H9 (cell line): ENCODE measurements around the gene LEPROT. TPM values are rescaled to one million over a fixed set of nuclear protein-coding genes. Genes with fewer than 3 reads are reported as not detected.
"Not testable (repeated sequence)": the region's sequence is repeated elsewhere in the genome, so short reads cannot be mapped to it uniquely, and the experiment has no call there.

Experiments
- DNase-seq: peaks from one replicate; pipeline ENCODE4 v3.0.0-alpha.2; 2017
- H2AFZ ChIP-seq: one replicate; pipeline ENCODE4 v1.6.1; 2013; ENCODE audit warnings: mild to moderate bottlenecking, low read length, control low read depth, moderate library complexity
- H2AK5ac ChIP-seq: 2 replicates; pipeline ENCODE4 v1.6.1; 2013; ENCODE audit warnings: low read length, control low read depth, mixed read lengths; ENCODE audit not compliant: insufficient read length
- H2BK120ac ChIP-seq: one replicate; pipeline ENCODE4 v1.6.1; 2013; ENCODE audit warnings: low read depth, mild to moderate bottlenecking, low read length, control low read depth, inconsistent platforms; ENCODE audit not compliant: poor library complexity, severe bottlenecking
- H2BK12ac ChIP-seq: 2 replicates; pipeline ENCODE4 v1.6.1; 2013; ENCODE audit warnings: low read length, control low read depth, mixed read lengths, low read depth; ENCODE audit not compliant: insufficient read length
- H2BK15ac ChIP-seq: 2 replicates; pipeline ENCODE4 v1.6.1; 2013; ENCODE audit warnings: low read depth, low read length, control low read depth
- H2BK20ac ChIP-seq: one replicate; pipeline ENCODE4 v1.6.1; 2013; ENCODE audit warnings: low read depth, mild to moderate bottlenecking, low read length, control low read depth, inconsistent platforms; ENCODE audit not compliant: poor library complexity, severe bottlenecking
- H2BK5ac ChIP-seq: 2 replicates; pipeline ENCODE4 v1.6.1; 2013; ENCODE audit warnings: low read length, control low read depth, mixed read lengths; ENCODE audit not compliant: insufficient read length
- H3K14ac ChIP-seq: 2 replicates; pipeline ENCODE4 v1.6.1; 2013; ENCODE audit warnings: low read length, control low read depth; ENCODE audit not compliant: insufficient read depth
- H3K18ac ChIP-seq: 2 replicates; pipeline ENCODE4 v1.6.1; 2013; ENCODE audit warnings: low read depth, mild to moderate bottlenecking, mixed read lengths, low read length, control low read depth; ENCODE audit not compliant: insufficient read length
- H3K23ac ChIP-seq: 2 replicates; pipeline ENCODE4 v1.6.1; 2013; ENCODE audit warnings: low read length, control low read depth, mixed read lengths, low read depth; ENCODE audit not compliant: insufficient read length
- H3K23me2 ChIP-seq: 2 replicates; pipeline ENCODE4 v1.6.1; 2013; ENCODE audit warnings: low read depth, mild to moderate bottlenecking, mixed read lengths, low read length, control low read depth; ENCODE audit not compliant: insufficient read length, poor library complexity, severe bottlenecking
- H3K27ac ChIP-seq: 2 replicates; pipeline ENCODE4 v1.5.1; 2013; ENCODE audit warnings: low read length, control low read depth, mixed read lengths, low read depth; ENCODE audit not compliant: insufficient read length
- H3K27me3 ChIP-seq: 2 replicates; pipeline ENCODE4 v1.6.1; 2013; ENCODE audit warnings: low read length, control low read depth, inconsistent platforms; ENCODE audit not compliant: insufficient read depth
- H3K4ac ChIP-seq: 2 replicates; pipeline ENCODE4 v1.6.1; 2013; ENCODE audit warnings: low read depth, mild to moderate bottlenecking, control low read depth, inconsistent platforms, low read length, moderate library complexity
- H3K4me1 ChIP-seq: 2 replicates; pipeline ENCODE4 v1.6.1; 2013; ENCODE audit warnings: low read length, control low read depth, inconsistent platforms; ENCODE audit not compliant: insufficient read depth
- H3K4me2 ChIP-seq: 2 replicates; pipeline ENCODE4 v1.6.1; 2013; ENCODE audit warnings: low read length, control low read depth, mixed read lengths; ENCODE audit not compliant: insufficient read length, insufficient read depth
- H3K56ac ChIP-seq: 2 replicates; pipeline ENCODE4 v1.6.1; 2013; ENCODE audit warnings: low read depth, mild to moderate bottlenecking, mixed read lengths, low read length, control low read depth; ENCODE audit not compliant: insufficient read length
- H3K79me1 ChIP-seq: 2 replicates; pipeline ENCODE4 v1.6.1; 2013; ENCODE audit warnings: low read depth, mild to moderate bottlenecking, moderate library complexity, low read length, control low read depth, inconsistent platforms; ENCODE audit not compliant: insufficient read depth, poor library complexity, severe bottlenecking
- H3K79me2 ChIP-seq: 2 replicates; pipeline ENCODE4 v1.6.1; 2013; ENCODE audit warnings: low read length, control low read depth, inconsistent platforms; ENCODE audit not compliant: insufficient read depth
- H3K9ac ChIP-seq: 2 replicates; pipeline ENCODE4 v1.6.1; 2013; ENCODE audit warnings: low read length, control low read depth, mixed read lengths; ENCODE audit not compliant: insufficient read length; ENCODE audit errors: extremely low read depth
- H3K9me3 ChIP-seq: one replicate; pipeline ENCODE4 v1.6.1; 2013; ENCODE audit warnings: low read depth, low read length, inconsistent platforms; ENCODE audit not compliant: control insufficient read depth
- H3T11ph ChIP-seq: one replicate; pipeline ENCODE4 v1.6.1; 2013; ENCODE audit warnings: mild to moderate bottlenecking, low read length, control low read depth, inconsistent platforms
- H4K20me1 ChIP-seq: one replicate; pipeline ENCODE4 v1.6.1; 2013; ENCODE audit not compliant: control insufficient read depth, insufficient read length, insufficient read depth
- H4K5ac ChIP-seq: 2 replicates; pipeline ENCODE4 v1.6.1; 2013; ENCODE audit warnings: low read depth, mild to moderate bottlenecking, mixed read lengths, low read length, control low read depth; ENCODE audit not compliant: insufficient read length
- H4K8ac ChIP-seq: replicated peaks from 2 replicates; pipeline ENCODE4 v1.6.1; 2013; ENCODE audit warnings: low read length, control low read depth, mixed read lengths, low read depth; ENCODE audit not compliant: insufficient read length
- H4K91ac ChIP-seq: 2 replicates; pipeline ENCODE4 v1.6.1; 2013; ENCODE audit warnings: low read depth, mild to moderate bottlenecking, moderate library complexity, mixed read lengths, low read length, control low read depth; ENCODE audit not compliant: insufficient read length
- H3K27ac Mint-ChIP-seq, 3 experiments: 2 replicates in 2 of 3; 3 replicates in 1 of 3; pipeline ENCODE4 v1.8.0; 2020 to 2021; ENCODE audit warnings: mixed read lengths in 3 of 3, mild to moderate bottlenecking in 1 of 3, moderate library complexity in 1 of 3
- H3K27me3 Mint-ChIP-seq: 2 replicates; pipeline ENCODE4 v1.8.0; 2021; ENCODE audit warnings: low read depth, mild to moderate bottlenecking, moderate library complexity, mixed read lengths
- H3K36me3 Mint-ChIP-seq, 3 experiments: 2 replicates in 2 of 3; 3 replicates in 1 of 3; pipeline ENCODE4 v1.8.0; 2020 to 2021; ENCODE audit warnings: low read depth in 3 of 3, mixed read lengths in 3 of 3; ENCODE audit not compliant: insufficient read depth in 1 of 3
- H3K4me1 Mint-ChIP-seq, 2 experiments: 2 replicates each; pipeline ENCODE4 v1.8.0; 2020; ENCODE audit warnings: mixed read lengths in 2 of 2
- H3K4me3 Mint-ChIP-seq, 2 experiments: 2 replicates in 1 of 2; 3 replicates in 1 of 2; pipeline ENCODE4 v1.8.0; 2020 to 2021; ENCODE audit warnings: mild to moderate bottlenecking in 2 of 2, mixed read lengths in 2 of 2, moderate library complexity in 1 of 2
- H3K9me3 Mint-ChIP-seq, 2 experiments: 2 replicates in 1 of 2; 3 replicates in 1 of 2; pipeline ENCODE4 v1.8.0; 2020; ENCODE audit warnings: mild to moderate bottlenecking in 2 of 2, mixed read lengths in 2 of 2, moderate library complexity in 1 of 2
- WGBS: extraction: QIAGEN DNeasy Blood & Tissue Kit; methylation state at CpG from one replicate; pipeline ENCODE4 v1.1.7; 2013; ENCODE audit warnings: missing lambda C conversion rate, low lambda C conversion rate, mixed read lengths; ENCODE audit not compliant: insufficient read length; ENCODE audit errors: extremely low coverage; 5-methylcytosine and 5-hydroxymethylcytosine counted together
- total RNA-seq: library from RNA; stranded (reverse); gene quantifications from 2 replicates; pipeline ENCODE4 v1.2.1, GENCODE V29; 2021
- TF ChIP-seq, protein P1 (sequence below): fragments of 200-600 bp; sonication (generic); conservative IDR thresholded peaks from 3 replicates; pipeline ENCODE4 v1.8.0; 2021; ENCODE audit warnings: antibody characterized with exemption, mild to moderate bottlenecking

Gene LEPROT
- total RNA-seq, 1 experiment from 2014 or later: 32.6 TPM

DNA sequence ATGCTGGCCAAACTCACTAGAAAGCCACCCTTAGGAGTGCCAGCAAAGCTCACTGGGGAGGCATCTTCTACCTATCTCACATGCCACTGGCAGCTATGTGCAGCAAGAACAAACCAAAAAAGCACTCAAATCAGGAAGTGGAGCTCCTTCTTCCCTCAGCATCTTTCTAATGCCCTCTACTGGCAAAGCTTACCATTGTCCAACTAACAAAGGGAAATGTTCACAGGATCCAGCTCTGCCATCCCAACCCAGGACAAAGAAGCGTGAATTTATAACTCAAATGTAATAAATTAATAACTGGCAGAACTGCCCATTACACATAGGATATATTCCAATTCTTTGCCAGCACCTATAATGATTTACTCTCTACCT is 38.9 kb downstream of the LEPROT start:
- Mint-ChIP-seq H3K4me3 (no peak overlapping the region), H3K4me1 (peaks cover 24 to 28% of the 10 kb centered on the region in 2 experiments), H3K27ac (peak overlapping the region in 1 of 3 experiments; percentile 5; a peak in 1 of 7 replicates), H3K36me3 (peaks cover 6 to 15% (median 7%) of the 10 kb centered on the region in 3 experiments), H3K9me3 (peaks cover 13 to 14% of the 10 kb centered on the region in 2 experiments), H3K27me3 (no peaks in the 10 kb centered on the region; the same call in 1 of the 2 replicates)
- Histone ChIP-seq H3K23me2 (no peaks in the 10 kb centered on the region), H4K5ac (no peak overlapping the region), H2BK5ac (no peak overlapping the region), H3K9me3 (no peaks in the 10 kb centered on the region), H3K4me1 (peaks cover 3% of the 10 kb centered on the region; the same call in 1 of the 2 replicates), H3K9ac (no peak overlapping the region), H3K79me2 (no peaks in the 10 kb centered on the region), H2BK15ac (no peak overlapping the region), H4K8ac (no peak overlapping the region), H2AK5ac (no peak overlapping the region), H3K18ac (no peak overlapping the region), H3K27me3 (no peaks in the 10 kb centered on the region), H3K23ac (no peak overlapping the region), H2BK20ac (no peak overlapping the region), H4K91ac (no peak overlapping the region), H2BK12ac (no peak overlapping the region), H2BK120ac (no peak overlapping the region), H3K56ac (no peak overlapping the region), H3K4ac (no peak overlapping the region), H3K27ac (no peak overlapping the region), H3K79me1 (no peaks in the 10 kb centered on the region), H3K4me2 (no peak overlapping the region), H3T11ph (no peak overlapping the region), H4K20me1 (no peaks in the 10 kb centered on the region), H3K14ac (no peak overlapping the region), H2AFZ (no peak overlapping the region)
- TF ChIP-seq, protein P1, sequence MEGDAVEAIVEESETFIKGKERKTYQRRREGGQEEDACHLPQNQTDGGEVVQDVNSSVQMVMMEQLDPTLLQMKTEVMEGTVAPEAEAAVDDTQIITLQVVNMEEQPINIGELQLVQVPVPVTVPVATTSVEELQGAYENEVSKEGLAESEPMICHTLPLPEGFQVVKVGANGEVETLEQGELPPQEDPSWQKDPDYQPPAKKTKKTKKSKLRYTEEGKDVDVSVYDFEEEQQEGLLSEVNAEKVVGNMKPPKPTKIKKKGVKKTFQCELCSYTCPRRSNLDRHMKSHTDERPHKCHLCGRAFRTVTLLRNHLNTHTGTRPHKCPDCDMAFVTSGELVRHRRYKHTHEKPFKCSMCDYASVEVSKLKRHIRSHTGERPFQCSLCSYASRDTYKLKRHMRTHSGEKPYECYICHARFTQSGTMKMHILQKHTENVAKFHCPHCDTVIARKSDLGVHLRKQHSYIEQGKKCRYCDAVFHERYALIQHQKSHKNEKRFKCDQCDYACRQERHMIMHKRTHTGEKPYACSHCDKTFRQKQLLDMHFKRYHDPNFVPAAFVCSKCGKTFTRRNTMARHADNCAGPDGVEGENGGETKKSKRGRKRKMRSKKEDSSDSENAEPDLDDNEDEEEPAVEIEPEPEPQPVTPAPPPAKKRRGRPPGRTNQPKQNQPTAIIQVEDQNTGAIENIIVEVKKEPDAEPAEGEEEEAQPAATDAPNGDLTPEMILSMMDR: peak; percentile 73
- DNase-seq: no peak
- WGBS: no CpG with 5 or more reads among the region's 1 CpG

DNA sequence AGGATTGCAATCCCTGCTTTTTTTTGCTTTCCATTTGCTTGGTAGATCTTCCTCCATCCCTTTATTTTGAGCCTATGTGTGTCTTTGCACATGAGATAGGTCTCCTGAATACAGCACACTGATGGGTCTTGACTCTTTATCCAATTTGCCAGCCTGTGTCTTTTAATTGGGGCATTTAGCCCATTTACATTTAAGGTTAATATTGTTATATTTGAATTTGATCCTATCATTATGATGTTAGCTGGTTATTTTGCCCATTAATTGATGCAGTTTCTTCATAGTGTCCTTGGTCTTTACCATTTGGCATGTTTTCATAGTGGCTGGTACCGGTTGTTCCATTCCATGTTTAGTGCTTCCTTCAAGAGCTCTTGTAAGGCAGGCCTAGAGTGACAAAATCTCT is 45.4 kb downstream of the LEPROT start:
- H2AFZ ChIP-seq, H2BK5ac ChIP-seq, H4K20me1 ChIP-seq, H3K27me3 Mint-ChIP-seq, H3K4me3 Mint-ChIP-seq, H3K23me2 ChIP-seq, H3K79me1 ChIP-seq, H2BK15ac ChIP-seq, H3K9me3 Mint-ChIP-seq, H4K91ac ChIP-seq, H3K23ac ChIP-seq, H3K56ac ChIP-seq, H3T11ph ChIP-seq, H3K9me3 ChIP-seq, H3K18ac ChIP-seq, H4K5ac ChIP-seq, H3K27ac Mint-ChIP-seq, H4K8ac ChIP-seq, H3K4me1 ChIP-seq, H3K4ac ChIP-seq, H2BK12ac ChIP-seq, H3K27ac ChIP-seq, H2BK120ac ChIP-seq, H3K27me3 ChIP-seq, H2AK5ac ChIP-seq, H3K36me3 Mint-ChIP-seq, H3K79me2 ChIP-seq, H3K9ac ChIP-seq, H3K4me2 ChIP-seq, H2BK20ac ChIP-seq, H3K14ac ChIP-seq, DNase-seq: not testable (repeated sequence)
- H3K4me1 Mint-ChIP-seq: peaks cover 5 to 13% of the 10 kb centered on the region in 2 experiments
- whole genome bisulfite sequencing: no CpG with 5 or more reads among the region's 1 CpG
